Camera-type eye (tissue), 1 donor: ENCODE data around the gene BAG2. TPM values are rescaled to one million over a fixed set of nuclear protein-coding genes. Genes with fewer than 3 reads are reported as not detected.

Experiments
- total RNA-seq: library from RNA; depleted of rRNA; stranded (reverse); fragments of >200 nt; gene quantifications from one replicate; pipeline ENCODE4 v1.2.3, GENCODE V29; 2014

Gene BAG2
- total RNA-seq: 8.6 TPM

DNA sequence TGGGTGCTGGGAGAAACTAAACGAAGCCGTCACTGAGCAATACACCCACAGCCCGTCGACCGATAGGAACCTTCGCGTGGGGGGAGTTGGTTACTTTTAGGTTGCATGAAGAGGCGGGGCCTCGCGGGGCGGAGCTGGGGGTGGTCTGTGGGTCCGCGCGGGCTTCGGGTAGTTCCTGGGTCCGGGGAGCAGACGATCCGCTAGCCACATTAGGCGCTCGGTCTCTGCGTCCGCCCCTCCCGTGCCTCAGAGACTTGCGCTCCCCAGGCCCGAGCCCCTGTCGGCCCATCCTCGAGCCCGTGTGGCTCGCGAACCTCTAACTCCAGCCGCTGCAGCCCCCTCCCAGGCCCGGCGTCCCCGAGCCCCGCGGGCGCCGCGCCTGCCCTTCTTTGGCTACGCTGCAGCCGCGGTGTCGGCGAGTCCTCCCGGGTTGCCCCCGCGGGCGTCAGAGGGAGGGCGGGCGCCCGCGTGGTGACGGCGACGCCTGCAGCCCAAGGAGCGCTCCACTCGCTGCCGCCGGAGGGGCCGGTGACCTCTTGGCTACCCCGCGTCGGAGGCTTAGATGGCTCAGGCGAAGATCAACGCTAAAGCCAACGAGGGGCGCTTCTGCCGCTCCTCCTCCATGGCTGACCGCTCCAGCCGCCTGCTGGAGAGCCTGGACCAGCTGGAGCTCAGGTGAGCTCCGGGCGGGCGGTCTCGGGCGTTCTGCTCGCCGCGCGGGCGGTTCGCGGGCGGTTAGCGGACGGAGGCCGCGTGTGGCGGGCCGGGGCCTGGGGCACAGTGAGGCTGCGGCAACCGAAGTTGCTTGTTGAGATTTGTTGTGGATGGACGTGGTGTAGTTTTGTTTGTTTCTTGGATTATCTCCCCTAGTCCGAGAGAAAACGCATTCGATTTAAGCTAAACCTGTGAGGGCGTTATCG lies at the start of gene BAG2:
BAG2 (plus strand) TSS at position 191 of the 920 bp plus-strand sequence; CDS start at position 563, 372 bp downstream.

DNA sequence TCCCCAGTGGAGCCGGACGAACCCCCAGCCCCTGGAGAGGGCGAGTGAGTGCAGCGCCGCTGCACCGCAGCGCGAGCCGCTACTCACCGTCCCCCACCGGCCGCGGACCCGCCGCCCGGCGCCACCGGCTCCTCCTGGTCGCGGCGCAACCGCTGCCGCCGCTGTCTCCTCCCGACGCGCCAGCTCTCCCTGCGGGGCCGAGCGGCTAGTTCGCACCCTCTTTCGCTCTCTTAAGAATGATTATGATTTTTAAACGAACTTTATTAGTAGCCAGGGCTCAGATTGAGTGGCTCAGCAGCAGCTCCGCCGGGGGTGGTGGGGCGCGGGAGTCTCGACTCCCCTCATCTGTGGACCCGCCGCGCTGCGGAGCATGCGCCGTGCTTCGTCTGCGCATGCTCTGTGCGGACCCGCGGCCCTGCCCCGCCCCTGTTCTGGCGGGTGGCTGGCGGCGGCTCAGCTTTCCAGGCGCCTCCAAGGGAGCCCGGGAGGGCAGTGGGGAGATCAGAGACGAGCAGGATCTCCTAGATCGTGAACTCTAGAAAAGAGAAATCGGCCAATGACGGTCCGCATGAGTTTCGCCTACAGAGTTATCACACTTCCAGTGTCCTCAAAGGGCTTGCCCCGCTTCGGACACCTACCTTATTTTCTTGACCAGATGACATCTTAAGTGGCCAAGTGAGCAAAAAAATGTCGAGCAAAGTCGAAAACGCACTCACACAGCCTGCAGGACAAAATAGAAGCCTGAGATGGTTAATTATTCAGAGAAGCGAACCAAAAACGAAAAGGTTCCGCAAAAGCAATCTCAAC lies 50.0 kb downstream of the BAG2 start, which contains the start of gene RAB23:
RAB23 (minus strand) TSS at position 372 of the 807 bp plus-strand sequence. CDS start 11,927 bp downstream, outside the sequence.

Other genes starting within 250 kb of the BAG2 start
- 5.8 TPM for gene BEND6, start 217.2 kb upstream of the BAG2 start, total RNA-seq
- gene KIAA1586, start 125.6 kb upstream of the BAG2 start, total RNA-seq: 55.0 TPM
- gene ZNF451, start 82.1 kb upstream of the BAG2 start, total RNA-seq: 153 TPM
- 25.1 TPM for gene RAB23, start 50.0 kb downstream of the BAG2 start, total RNA-seq
- 29.2 TPM for gene PRIM2, start 145.3 kb downstream of the BAG2 start, total RNA-seq